ENCODE data around the gene CREB3L1. TPM values are rescaled to one million over a fixed set of nuclear protein-coding genes. Genes with fewer than 3 reads are reported as not detected.
A peak's percentile ranks its signal among the peaks of the same experiment; 100 is the strongest.

CREB3L1 gene
- total RNA-seq, 2 donors from 2014 or later: not detected

GRCh38 chr11:46315033-46315738, 37.7 kb downstream of the CREB3L1 start:
- Mint-ChIP-seq H3K27ac (no peak overlapping the region), H3K9me3 (no peaks in the 10 kb centered on the region), H3K4me3 (no peak overlapping the region), H3K4me1 (ENCODE audit: low read depth) (peaks cover 32% of the 10 kb centered on the region), H3K36me3 (ENCODE audit: insufficient read depth in 2 of 2) (no peaks in the 10 kb centered on the region), H3K27me3 (ENCODE audit: low read depth) (no peaks in the 10 kb centered on the region)
- peak; percentile 74 to 83 for ATAC-seq (replicated peaks in 1 of 2)
- DNase-seq: peak; percentile 78 to 80

DNA sequence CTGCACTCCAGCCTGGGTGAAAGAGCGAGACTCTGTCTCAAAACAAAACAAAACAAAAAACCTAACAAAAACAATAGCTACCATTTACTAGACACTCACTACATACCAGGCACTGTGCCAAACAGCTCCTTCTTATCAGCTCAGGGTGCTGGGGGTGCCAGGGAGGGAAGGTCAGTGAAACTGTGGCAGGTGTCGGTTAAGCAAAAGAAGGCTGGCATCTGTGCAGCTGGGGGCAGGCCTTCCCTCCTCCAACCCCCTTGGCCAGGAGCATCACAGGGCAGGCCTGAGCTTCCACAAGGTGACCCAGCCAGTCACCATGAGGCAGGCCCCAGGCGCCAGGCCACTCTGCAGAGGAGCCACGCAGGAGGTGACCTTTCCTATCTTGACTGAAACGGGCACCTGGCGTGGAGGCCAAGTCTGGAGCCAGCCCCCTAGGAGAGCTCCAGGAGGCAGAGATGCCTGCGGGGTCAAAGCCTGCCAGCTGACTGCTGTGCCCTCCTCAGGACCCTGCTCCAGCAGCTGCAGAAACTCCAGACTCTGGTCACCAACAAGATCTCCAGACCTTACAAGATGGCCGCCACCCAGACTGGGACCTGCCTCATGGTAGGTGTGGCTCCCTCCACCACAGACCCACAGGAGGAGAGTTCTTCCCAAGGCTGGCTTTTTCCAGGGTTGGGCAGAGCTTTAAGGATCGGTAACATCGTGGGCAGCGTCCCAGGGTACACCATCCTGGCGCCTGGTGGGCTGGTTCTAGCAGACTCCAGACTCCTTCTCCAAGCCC, 38.5 kb downstream of the CREB3L1 start:
- no peaks in the 10 kb centered on the region for H3K9me3 Mint-ChIP-seq
- H3K36me3 Mint-ChIP-seq (ENCODE audit: insufficient read depth in 2 of 2): no peaks in the 10 kb centered on the region
- no peak overlapping the region for H3K27ac Mint-ChIP-seq
- no peak for ATAC-seq (replicated peaks in 1 of 2)
- H3K27me3 Mint-ChIP-seq (ENCODE audit: low read depth): no peaks in the 10 kb centered on the region
- H3K4me3 Mint-ChIP-seq: no peak overlapping the region
- H3K4me1 Mint-ChIP-seq (ENCODE audit: low read depth): peaks cover 32% of the 10 kb centered on the region
- DNase-seq: no peak

GRCh38 chr11:46319074-46319453, 41.6 kb downstream of the CREB3L1 start:
- H3K27ac Mint-ChIP-seq: peak overlapping the region; percentile 54
- H3K36me3 Mint-ChIP-seq (ENCODE audit: insufficient read depth in 2 of 2): no peaks in the 10 kb centered on the region
- no peaks in the 10 kb centered on the region for H3K9me3 Mint-ChIP-seq
- H3K27me3 Mint-ChIP-seq (ENCODE audit: low read depth): no peaks in the 10 kb centered on the region
- no peak for DNase-seq
- no peak for ATAC-seq (replicated peaks in 1 of 2)
- peak overlapping the region; percentile 26 to 66 for H3K4me3 Mint-ChIP-seq
- H3K4me1 Mint-ChIP-seq (ENCODE audit: low read depth): peaks cover 32% of the 10 kb centered on the region

DNA sequence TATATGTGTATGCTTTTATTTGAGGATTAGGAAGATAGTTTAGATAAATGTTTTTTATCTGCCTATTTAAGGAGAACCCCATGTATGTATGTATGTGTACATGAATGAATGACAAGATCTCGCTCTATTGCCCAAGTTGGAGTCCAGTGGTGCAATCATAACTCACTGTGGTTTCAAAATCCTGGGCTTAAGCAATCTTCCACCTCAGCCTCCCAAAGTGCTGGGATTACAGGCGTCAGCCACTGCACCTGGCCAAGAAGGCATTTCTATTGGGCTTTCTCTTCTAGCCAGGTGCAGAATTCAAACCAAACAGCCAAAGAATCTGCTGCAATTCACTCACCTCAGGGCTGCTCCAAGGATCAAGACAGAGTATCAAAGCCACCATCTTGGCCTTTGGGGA, 44.3 kb downstream of the CREB3L1 start:
- H3K4me3 Mint-ChIP-seq: no peak overlapping the region
- no peaks in the 10 kb centered on the region for H3K27me3 Mint-ChIP-seq (ENCODE audit: low read depth)
- no peaks in the 10 kb centered on the region for H3K36me3 Mint-ChIP-seq (ENCODE audit: insufficient read depth in 2 of 2)
- peaks cover 24% of the 10 kb centered on the region for H3K4me1 Mint-ChIP-seq (ENCODE audit: low read depth)
- no peak overlapping the region for H3K27ac Mint-ChIP-seq
- H3K9me3 Mint-ChIP-seq: no peaks in the 10 kb centered on the region
- DNase-seq (no peak), ATAC-seq (replicated peaks in 1 of 2) (no peak)

GRCh38 chr11:46322759-46323158, 45.3 kb downstream of the CREB3L1 start:
- peaks cover 18% of the 10 kb centered on the region for H3K4me1 Mint-ChIP-seq (ENCODE audit: low read depth)
- DNase-seq: peak in 1 of 2 donors; percentile 22
- H3K27me3 Mint-ChIP-seq (ENCODE audit: low read depth): no peaks in the 10 kb centered on the region
- H3K36me3 Mint-ChIP-seq (ENCODE audit: insufficient read depth in 2 of 2): no peaks in the 10 kb centered on the region
- no peak overlapping the region for H3K27ac Mint-ChIP-seq
- H3K9me3 Mint-ChIP-seq: no peaks in the 10 kb centered on the region
- H3K4me3 Mint-ChIP-seq: no peak overlapping the region
- ATAC-seq (replicated peaks in 1 of 2): no peak

GRCh38 chr11:46326813-46327416, 49.5 kb downstream of the CREB3L1 start:
- Mint-ChIP-seq H3K27ac (no peak overlapping the region), H3K36me3 (ENCODE audit: insufficient read depth in 2 of 2) (peaks cover 0 to 3% of the 10 kb centered on the region in 2 donors), H3K4me1 (ENCODE audit: low read depth) (peaks cover 27% of the 10 kb centered on the region), H3K27me3 (ENCODE audit: low read depth) (peaks cover 8% of the 10 kb centered on the region), H3K9me3 (no peaks in the 10 kb centered on the region), H3K4me3 (no peak overlapping the region)
- DNase-seq (no peak), ATAC-seq (replicated peaks in 1 of 2) (no peak)

DNA sequence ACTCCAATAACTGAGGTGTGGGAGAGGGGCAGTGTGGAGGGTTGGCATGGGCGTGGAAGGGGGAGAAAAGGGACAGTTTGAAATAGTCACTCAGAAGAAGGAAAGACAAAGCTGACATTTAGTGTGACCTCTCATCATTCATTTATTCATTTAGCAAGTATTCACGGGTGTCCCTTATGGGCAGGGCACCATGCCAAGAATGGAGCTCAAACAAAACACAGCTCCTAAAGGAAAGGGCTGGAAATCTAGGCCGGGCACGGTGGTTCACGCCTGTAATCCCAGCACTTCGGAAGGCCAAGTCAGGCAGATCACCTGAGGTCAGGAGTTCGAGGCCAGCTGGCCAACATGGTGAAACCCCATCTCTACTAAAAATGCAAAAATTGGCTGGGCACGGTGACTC, 50.4 kb downstream of the CREB3L1 start:
- no peak for ATAC-seq (replicated peaks in 1 of 2)
- Mint-ChIP-seq H3K36me3 (ENCODE audit: insufficient read depth in 2 of 2) (peaks cover 0 to 3% of the 10 kb centered on the region in 2 donors), H3K9me3 (no peaks in the 10 kb centered on the region), H3K27me3 (ENCODE audit: low read depth) (peaks cover 8% of the 10 kb centered on the region), H3K4me3 (no peak overlapping the region), H3K4me1 (ENCODE audit: low read depth) (peaks cover 33% of the 10 kb centered on the region), H3K27ac (no peak overlapping the region)
- DNase-seq: no peak

DNA sequence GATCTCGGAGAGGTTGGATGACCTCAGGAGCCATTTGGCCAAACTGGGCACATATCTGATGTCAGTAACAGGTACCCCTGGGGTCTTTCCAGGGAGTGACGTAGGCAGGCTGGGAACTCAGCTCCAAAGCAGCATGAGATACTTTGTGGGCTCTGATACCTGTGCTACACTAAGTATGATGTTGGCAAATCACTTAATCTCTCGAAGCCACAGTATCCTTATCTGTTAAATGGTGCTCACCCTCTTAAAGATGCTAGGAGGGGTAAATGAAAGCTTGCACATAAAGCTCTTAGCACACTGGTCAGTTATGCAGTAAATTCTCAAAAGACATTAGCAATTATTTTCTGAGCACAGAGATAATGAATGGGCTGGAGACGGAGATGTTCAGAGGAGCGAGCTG, 52.7 kb downstream of the CREB3L1 start:
- Mint-ChIP-seq H3K27ac (no peak overlapping the region), H3K36me3 (ENCODE audit: insufficient read depth in 2 of 2) (peaks cover 0 to 3% of the 10 kb centered on the region in 2 donors), H3K9me3 (no peaks in the 10 kb centered on the region), H3K27me3 (ENCODE audit: low read depth) (peaks cover 8% of the 10 kb centered on the region), H3K4me3 (peak overlapping the region; percentile 66 to 73), H3K4me1 (ENCODE audit: low read depth) (peaks cover 52% of the 10 kb centered on the region)
- ATAC-seq (replicated peaks in 1 of 2) (no peak), DNase-seq (no peak)

DNA sequence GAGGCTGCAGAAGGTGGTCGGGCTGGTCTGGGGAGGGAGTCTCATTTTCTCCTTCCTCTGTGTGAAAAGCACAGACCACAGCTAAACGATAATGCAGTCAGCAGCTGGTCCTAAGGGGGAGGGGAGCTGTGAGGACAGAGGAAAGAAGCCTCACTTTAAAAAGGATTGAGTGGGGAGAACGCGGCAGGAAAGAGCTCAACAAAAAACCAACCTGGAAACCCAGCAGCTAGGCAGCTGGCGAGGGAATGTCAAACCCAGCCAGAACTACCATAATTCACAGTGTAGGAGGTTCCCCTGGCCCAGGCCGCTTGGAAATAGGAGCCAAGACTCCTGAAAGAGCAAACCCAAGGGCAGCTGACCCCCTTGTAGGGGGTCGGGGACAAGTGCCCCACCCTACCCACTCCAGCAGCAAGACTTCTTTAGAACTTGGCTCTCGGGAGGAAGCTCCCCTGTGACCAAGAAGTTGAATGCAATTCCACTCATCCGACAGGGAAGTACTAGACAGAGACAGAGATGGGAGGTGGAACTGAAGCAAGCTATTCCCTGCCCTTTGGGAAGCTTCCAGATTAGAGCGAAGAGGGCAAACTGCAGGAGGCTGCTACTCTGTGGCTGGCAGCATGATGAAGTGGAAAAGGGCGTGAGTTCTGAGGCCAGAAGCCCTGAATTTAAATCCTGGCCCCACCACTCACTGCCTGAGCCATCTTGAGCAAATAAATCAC, 53.3 kb downstream of the CREB3L1 start:
- H3K9me3 Mint-ChIP-seq: no peaks in the 10 kb centered on the region
- peaks cover 0 to 3% of the 10 kb centered on the region in 2 donors for H3K36me3 Mint-ChIP-seq (ENCODE audit: insufficient read depth in 2 of 2)
- DNase-seq (no peak), ATAC-seq (replicated peaks in 1 of 2) (no peak)
- H3K4me1 Mint-ChIP-seq (ENCODE audit: low read depth): peaks cover 56% of the 10 kb centered on the region
- H3K27ac Mint-ChIP-seq: peak overlapping the region; percentile 29
- H3K4me3 Mint-ChIP-seq: peak overlapping the region; percentile 66 to 73
- peaks cover 8% of the 10 kb centered on the region for H3K27me3 Mint-ChIP-seq (ENCODE audit: low read depth)

GRCh38 chr11:46331282-46331984, 54.0 kb downstream of the CREB3L1 start:
- H3K27me3 Mint-ChIP-seq (ENCODE audit: low read depth): peaks cover 8% of the 10 kb centered on the region
- H3K36me3 Mint-ChIP-seq (ENCODE audit: insufficient read depth in 2 of 2): peaks cover 0 to 3% of the 10 kb centered on the region in 2 donors
- H3K9me3 Mint-ChIP-seq: no peaks in the 10 kb centered on the region
- ATAC-seq (replicated peaks in 1 of 2) (peak; percentile 79 to 80), DNase-seq (peak; percentile 38 to 54)
- no peak overlapping the region for H3K27ac Mint-ChIP-seq
- H3K4me1 Mint-ChIP-seq (ENCODE audit: low read depth): peaks cover 62% of the 10 kb centered on the region
- peak overlapping the region; percentile 66 to 73 for H3K4me3 Mint-ChIP-seq

DNA sequence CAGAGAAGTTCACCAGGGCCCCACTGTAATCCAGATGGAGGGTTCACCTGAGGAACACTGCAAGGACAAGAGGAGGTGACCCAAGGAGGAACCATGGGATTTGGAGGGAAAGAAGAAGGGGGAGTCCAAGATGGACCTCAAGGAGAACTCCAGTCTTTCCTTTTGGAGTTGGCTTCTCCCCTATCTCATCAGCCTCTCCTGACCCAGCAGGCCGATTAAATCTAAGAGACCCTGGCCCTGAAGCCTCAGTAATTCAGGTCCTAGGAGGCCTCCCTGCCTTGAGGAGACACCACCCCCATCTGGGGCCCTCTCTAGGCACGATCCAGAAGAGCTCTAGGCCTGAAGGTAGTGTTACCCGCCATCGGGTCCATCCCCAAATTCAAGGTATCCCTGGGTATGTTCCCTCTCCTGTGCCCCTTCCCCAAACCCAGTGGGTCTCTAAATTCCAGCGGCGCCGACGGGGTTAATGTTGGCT, 54.7 kb downstream of the CREB3L1 start:
- H3K36me3 Mint-ChIP-seq (ENCODE audit: insufficient read depth in 2 of 2): peaks cover 0 to 3% of the 10 kb centered on the region in 2 donors
- no peak overlapping the region for H3K27ac Mint-ChIP-seq
- H3K9me3 Mint-ChIP-seq: no peaks in the 10 kb centered on the region
- DNase-seq (no peak), ATAC-seq (replicated peaks in 1 of 2) (peak in 1 of 2 donors; percentile 3)
- peak overlapping the region; percentile 66 to 82 for H3K4me3 Mint-ChIP-seq
- peaks cover 69% of the 10 kb centered on the region for H3K4me1 Mint-ChIP-seq (ENCODE audit: low read depth)
- peaks cover 8% of the 10 kb centered on the region for H3K27me3 Mint-ChIP-seq (ENCODE audit: low read depth)

Measured in activated T-cell treated with anti-CD3 and anti-CD28 coated beads, Interleukin-2, amount 50 U/mL, for 72 hours (primary cell).